Left lung (tissue), 10 donors: ENCODE measurements around the gene NUDCD3. TPM values are rescaled to one million over a fixed set of nuclear protein-coding genes. Genes with fewer than 3 reads are reported as not detected.

Experiments used
- ATAC-seq: fragments of 200-7000 bp; cut with Tn5 transposase; one replicate; pipeline ENCODE4 v1.9.1; 2020; ENCODE audit warnings: moderate library complexity
- DNase-seq, 4 donors: peaks; one replicate each; pipeline ENCODE4 v3.0.0-alpha.2; 2013 to 2020
- H3K27ac ChIP-seq, 2 donors: fragments of 200-600 bp; sonication (generic) in 1 of 2; one replicate each; pipeline versions ENCODE4 v1.5.0 to v1.8.0; 2020 to 2021
- H3K27me3 ChIP-seq, 2 donors: fragments of 200-600 bp; sonication (generic) in 1 of 2; one replicate each; pipeline versions ENCODE4 v1.5.0 to v1.8.0; 2020 to 2021
- H3K36me3 ChIP-seq, 2 donors: fragments of 200-600 bp; sonication (generic) in 1 of 2; one replicate each; pipeline versions ENCODE4 v1.5.0 to v1.8.0; 2020 to 2021
- H3K4me1 ChIP-seq, 2 donors: fragments of 200-600 bp; one replicate each; pipeline ENCODE4 v1.8.0; 2021
- H3K4me3 ChIP-seq, 2 donors: fragments of 200-600 bp; sonication (generic) in 1 of 2; one replicate each; pipeline versions ENCODE4 v1.5.0 to v1.8.0; 2020 to 2021; ENCODE audit warnings: mild to moderate bottlenecking in 1 of 2
- H3K9me3 ChIP-seq, 2 donors: fragments of 200-600 bp; sonication (generic) in 1 of 2; one replicate each; pipeline versions ENCODE4 v1.5.0 to v1.8.0; 2020 to 2021
- intact Hi-C, 2 donors: fragments of 100-400 bp; cut with DNase I; formaldehyde crosslinking; loops; one replicate each; pipeline versions ENCODE4 v1.11.2 to v1.14.2; 2022
- polyA plus RNA-seq, 6 donors: library from polyadenylated mRNA; unstranded; fragments of 120-200 nt; gene quantifications; one replicate each; pipeline ENCODE4 v1.2.1, GENCODE V29; 2013; ENCODE audit not compliant: insufficient read length in 6 of 6
- total RNA-seq, 2 donors: library from RNA; stranded (reverse); fragmentation: NEBNext Ultra II Directional; extraction: Animal tissue kit (Norgen Biotek cat#: 25700); gene quantifications; one replicate each; pipeline ENCODE4 v1.2.1, GENCODE V29; 2021
- TF ChIP-seq, protein P1 (sequence below), 2 donors: fragments of 200-600 bp; sonication (generic) in 1 of 2; IDR thresholded peaks; one replicate each; pipeline versions ENCODE4 v1.5.0 to v1.8.0; 2021; ENCODE audit warnings: antibody characterized with exemption in 2 of 2
- donor health status: DM: no; HTN: yes; CAD: no.
- donor health status: DM: no; HTN: no; CAD: no.

The NUDCD3 gene
- total and polyA plus RNA-seq, 8 donors, result 88.6 to 101 (median 90.7) TPM

DNA sequence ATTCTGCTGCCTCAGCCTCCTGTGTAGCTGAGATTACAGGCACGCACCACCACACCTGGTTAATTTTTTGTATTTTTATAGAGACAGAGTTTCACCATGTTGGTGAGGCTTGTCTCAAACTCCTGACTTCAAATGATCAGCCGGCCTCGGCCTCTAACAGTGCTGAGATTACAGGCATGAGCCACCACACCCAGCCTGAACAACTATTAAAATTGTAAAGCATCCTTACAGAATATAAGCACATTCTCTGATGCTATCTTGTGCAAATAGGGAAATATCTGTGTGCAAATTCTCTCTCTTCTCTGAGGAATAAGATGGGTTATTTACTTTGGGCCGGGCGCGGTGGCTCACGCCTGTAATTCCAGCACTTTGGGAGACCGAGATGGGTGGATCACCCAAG is 12.5 kb downstream of the NUDCD3 start:
- Histone ChIP-seq H3K4me3 (no peak overlapping the region), H3K27ac (no peak overlapping the region), H3K4me1 (no peaks in the 10 kb centered on the region), H3K9me3 (no peaks in the 10 kb centered on the region), H3K27me3 (no peaks in the 10 kb centered on the region), H3K36me3 (peaks cover 0 to 76% of the 10 kb centered on the region in 2 donors)
- ATAC-seq (no peak), DNase-seq (no peak)
- TF ChIP-seq, protein P1, sequence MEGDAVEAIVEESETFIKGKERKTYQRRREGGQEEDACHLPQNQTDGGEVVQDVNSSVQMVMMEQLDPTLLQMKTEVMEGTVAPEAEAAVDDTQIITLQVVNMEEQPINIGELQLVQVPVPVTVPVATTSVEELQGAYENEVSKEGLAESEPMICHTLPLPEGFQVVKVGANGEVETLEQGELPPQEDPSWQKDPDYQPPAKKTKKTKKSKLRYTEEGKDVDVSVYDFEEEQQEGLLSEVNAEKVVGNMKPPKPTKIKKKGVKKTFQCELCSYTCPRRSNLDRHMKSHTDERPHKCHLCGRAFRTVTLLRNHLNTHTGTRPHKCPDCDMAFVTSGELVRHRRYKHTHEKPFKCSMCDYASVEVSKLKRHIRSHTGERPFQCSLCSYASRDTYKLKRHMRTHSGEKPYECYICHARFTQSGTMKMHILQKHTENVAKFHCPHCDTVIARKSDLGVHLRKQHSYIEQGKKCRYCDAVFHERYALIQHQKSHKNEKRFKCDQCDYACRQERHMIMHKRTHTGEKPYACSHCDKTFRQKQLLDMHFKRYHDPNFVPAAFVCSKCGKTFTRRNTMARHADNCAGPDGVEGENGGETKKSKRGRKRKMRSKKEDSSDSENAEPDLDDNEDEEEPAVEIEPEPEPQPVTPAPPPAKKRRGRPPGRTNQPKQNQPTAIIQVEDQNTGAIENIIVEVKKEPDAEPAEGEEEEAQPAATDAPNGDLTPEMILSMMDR (IDR thresholded peaks at IDR 0.05), result no peak
- intact Hi-C loops, result loop anchor here in 1 of 2 donors (5.0 kb wide), 1 partner anchor 236 kb away; no protein-coding TSS in a partner anchor

DNA sequence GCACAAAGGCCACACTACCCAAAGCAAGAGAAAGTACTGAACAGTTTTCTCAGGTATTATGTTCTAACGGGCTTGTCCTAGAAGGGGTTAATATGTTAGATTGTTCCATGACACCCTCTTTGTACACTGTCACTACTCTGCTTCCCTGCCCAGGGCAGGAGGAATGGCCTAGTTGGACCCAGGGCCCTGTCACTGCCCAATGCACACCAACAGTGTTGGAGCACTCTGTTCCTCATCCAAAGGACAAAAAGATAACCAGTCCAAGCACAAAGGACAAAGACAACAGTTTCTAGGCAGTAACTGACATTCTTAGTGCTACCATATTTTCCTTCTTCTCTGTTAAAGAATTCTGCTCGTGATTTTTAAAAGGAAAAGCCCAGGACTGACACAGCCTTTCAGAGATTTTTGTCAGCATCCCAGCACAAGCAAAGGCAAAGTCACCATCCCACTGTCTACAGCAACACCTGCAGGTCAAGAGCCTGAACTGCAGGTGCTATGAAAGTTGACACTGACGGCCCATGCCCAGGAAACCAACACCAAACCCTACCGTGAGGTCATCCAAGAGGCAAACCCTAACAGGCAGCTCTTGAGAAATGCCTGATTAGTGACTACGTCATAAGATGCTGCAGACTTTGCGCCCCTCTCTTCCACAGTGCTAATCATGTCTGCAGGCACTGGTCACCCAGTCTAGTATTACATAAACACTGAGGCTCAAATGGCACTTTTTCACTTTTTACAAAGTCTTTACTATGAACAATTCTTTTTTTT is 13.2 kb downstream of the NUDCD3 start:
- DNase-seq (peak in 3 of 4 donors; percentile 22 to 64 (median 41)), ATAC-seq (peak; percentile 99)
- no peaks in the 10 kb centered on the region for H3K4me1 ChIP-seq
- H3K27ac ChIP-seq, result no peak overlapping the region
- no peaks in the 10 kb centered on the region for H3K27me3 ChIP-seq
- intact Hi-C loops, result loop anchor here in 1 of 2 donors (5.0 kb wide), 1 partner anchor 235 kb away; no protein-coding TSS in a partner anchor
- TF ChIP-seq, protein P1 (IDR thresholded peaks at IDR 0.05), result peak; percentile 84 to 88
- H3K9me3 ChIP-seq, result no peaks in the 10 kb centered on the region
- H3K4me3 ChIP-seq, result no peak overlapping the region
- peaks cover 0 to 69% of the 10 kb centered on the region in 2 donors for H3K36me3 ChIP-seq

DNA sequence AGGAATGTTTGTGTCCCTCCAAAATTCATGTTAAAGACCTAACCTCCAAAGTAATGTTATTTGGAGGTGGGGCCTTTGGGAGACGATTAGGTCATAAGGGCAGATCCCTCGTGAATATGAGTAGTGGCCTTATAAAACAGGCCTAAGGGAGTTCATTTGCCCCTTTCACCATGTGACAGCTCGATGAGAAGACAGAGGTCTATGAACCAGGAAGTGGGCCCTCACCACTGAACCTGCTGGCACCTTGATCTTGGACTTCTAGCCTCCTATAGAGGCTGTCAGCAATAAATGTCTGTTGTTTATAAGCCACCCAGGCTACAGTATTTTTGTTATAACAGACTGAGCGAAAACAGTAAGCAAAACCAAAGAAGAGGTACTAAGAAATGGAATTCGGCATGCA is 14.1 kb downstream of the NUDCD3 start:
- Histone ChIP-seq H3K36me3 (peaks cover 0 to 66% of the 10 kb centered on the region in 2 donors), H3K27ac (no peak overlapping the region), H3K9me3 (no peaks in the 10 kb centered on the region), H3K4me1 (no peaks in the 10 kb centered on the region), H3K27me3 (no peaks in the 10 kb centered on the region), H3K4me3 (no peak overlapping the region)
- TF ChIP-seq, protein P1 (IDR thresholded peaks at IDR 0.05), result no peak
- intact Hi-C loops, result loop anchor here in 1 of 2 donors (5.0 kb wide), 1 partner anchor 234 kb away; no protein-coding TSS in a partner anchor
- ATAC-seq, result no peak
- no peak for DNase-seq

DNA sequence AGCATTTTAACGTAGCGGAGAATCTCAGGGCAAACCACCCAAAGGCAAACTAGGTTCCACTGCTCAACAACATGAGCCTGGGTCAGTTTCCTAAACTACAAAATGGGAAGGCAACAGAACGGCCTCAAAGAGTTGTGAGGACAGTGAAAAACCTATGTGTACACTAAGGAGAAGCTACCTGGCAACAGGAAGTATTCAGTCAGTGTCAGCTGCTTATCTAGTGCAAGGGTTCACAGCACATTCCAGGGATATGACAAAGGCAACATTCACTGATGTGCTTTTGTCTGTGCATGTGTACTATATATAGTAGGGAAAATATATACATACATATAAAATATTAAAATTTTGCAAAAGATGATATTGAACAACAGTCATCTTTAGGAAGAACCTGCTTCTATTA is 17.2 kb downstream of the NUDCD3 start:
- Histone ChIP-seq H3K9me3 (no peaks in the 10 kb centered on the region), H3K36me3 (peaks cover 0 to 51% of the 10 kb centered on the region in 2 donors), H3K27me3 (no peaks in the 10 kb centered on the region), H3K27ac (no peak overlapping the region), H3K4me3 (no peak overlapping the region), H3K4me1 (peaks cover 0 to 13% of the 10 kb centered on the region in 2 donors)
- intact Hi-C loops, result no loop called here
- TF ChIP-seq, protein P1 (IDR thresholded peaks at IDR 0.05), result no peak
- no peak for DNase-seq
- ATAC-seq, result no peak

DNA sequence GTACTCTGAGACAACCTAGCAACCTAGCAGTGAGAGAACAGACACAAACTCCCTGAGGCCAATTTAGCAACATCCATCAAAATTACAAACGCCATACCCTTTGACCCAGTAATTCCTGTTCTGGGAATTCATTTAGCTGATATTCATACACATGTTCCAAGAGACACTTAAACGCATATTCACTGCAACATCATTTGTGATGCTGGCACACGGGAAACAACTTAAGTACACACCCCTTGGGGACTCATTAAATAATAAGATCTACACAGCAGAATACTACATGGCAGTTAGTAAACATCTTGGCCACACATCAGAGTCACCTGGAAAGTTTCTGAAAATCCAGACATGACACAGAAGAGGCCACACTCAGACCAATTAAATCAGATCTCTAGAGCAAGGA is 17.6 kb downstream of the NUDCD3 start:
- Histone ChIP-seq H3K27ac (no peak overlapping the region), H3K4me1 (peaks cover 0 to 16% of the 10 kb centered on the region in 2 donors), H3K9me3 (no peaks in the 10 kb centered on the region), H3K27me3 (no peaks in the 10 kb centered on the region), H3K36me3 (peaks cover 0 to 51% of the 10 kb centered on the region in 2 donors), H3K4me3 (no peak overlapping the region)
- TF ChIP-seq, protein P1 (IDR thresholded peaks at IDR 0.05), result no peak
- intact Hi-C loops, result no loop called here
- DNase-seq, result no peak
- no peak for ATAC-seq
